Endothelial cell of umbilical vein (primary cell): ENCODE data around the gene TIMM21. TPM values are rescaled to one million over a fixed set of nuclear protein-coding genes. Genes with fewer than 3 reads are reported as not detected.

Experiments
- BruUV-seq: library from RNA; stranded (reverse); fragments of 400-500 nt; replicated peaks from 2 replicates; lab custom pipeline; 2021; lab: Mats Ljungman, UMichigan
- CTCF ChIA-PET: fragments of 300-600, 350-600 bp; sonication (Branson Sonifier 250); formaldehyde crosslinking; loops from one replicate; lab custom pipeline; 2021; ENCODE audit warnings: antibody characterized with exemption, inconsistent platforms; lab: Charles Lee
- POLR2A ChIA-PET: fragments of 300-600, 350-600 bp; sonication (Branson Sonifier 250); formaldehyde crosslinking; loops from one replicate; lab custom pipeline; 2021; ENCODE audit warnings: antibody characterized with exemption, inconsistent platforms; lab: Charles Lee
- DNase-seq: peaks from one replicate; pipeline ENCODE4 v3.0.0-alpha.2; 2011; ENCODE audit warnings: low read depth, low spot score
- FAIRE-seq: peaks from 2 replicates; lab custom pipeline; 2011; peaks lifted over from hg19 to GRCh38; lab: Jason Lieb, UNC
- H2AFZ ChIP-seq: 2 replicates; pipeline ENCODE4 v1.6.0; 2012; ENCODE audit warnings: low read depth, low read length, control low read depth, inconsistent platforms
- H3K27ac ChIP-seq: 2 replicates; pipeline ENCODE4 v1.5.1; 2011; ENCODE audit warnings: low read depth, mild to moderate bottlenecking, control low read depth, low read length, moderate library complexity; ENCODE audit not compliant: insufficient read depth
- H3K27me3 ChIP-seq, 2 experiments: 2 replicates each; pipeline versions ENCODE4 v1.6.0 to v1.6.1; 2011; ENCODE audit warnings: low read length in 2 of 2, mixed read lengths in 1 of 2; ENCODE audit not compliant: control insufficient read depth in 2 of 2, insufficient read depth in 2 of 2
- H3K36me3 ChIP-seq, 2 experiments: 2 replicates in 1 of 2; 3 replicates in 1 of 2; pipeline ENCODE4 v1.5.1; 2011; ENCODE audit warnings: low read length in 2 of 2, mild to moderate bottlenecking in 1 of 2, moderate library complexity in 1 of 2; ENCODE audit not compliant: control insufficient read depth in 2 of 2, insufficient read depth in 2 of 2; ENCODE audit errors: extremely low read depth in 1 of 2
- H3K4me1 ChIP-seq: 3 replicates; pipeline ENCODE4 v1.5.1; 2011; ENCODE audit warnings: mild to moderate bottlenecking, low read length; ENCODE audit not compliant: control insufficient read depth, insufficient read depth; ENCODE audit errors: extremely low read depth
- H3K4me2 ChIP-seq: 2 replicates; pipeline ENCODE4 v1.6.1; 2011; ENCODE audit warnings: low read length, control low read depth, mixed read lengths; ENCODE audit not compliant: insufficient read depth
- H3K4me3 ChIP-seq, 3 experiments: fragments of 200-600 bp in 1 of 3; sonication (generic), shearing (Covaris generic) in 1 of 3; replicated peaks in 1 of 3; 2 replicates each; pipeline ENCODE4 v1.5.1; 2011 to 2016; ENCODE audit warnings: control low read depth in 3 of 3, low read length in 3 of 3, mild to moderate bottlenecking in 2 of 3, inconsistent platforms in 1 of 3, low read depth in 1 of 3, moderate library complexity in 1 of 3; ENCODE audit not compliant: insufficient read depth in 1 of 3
- H3K79me2 ChIP-seq: 2 replicates; pipeline ENCODE4 v1.6.0; 2012; ENCODE audit warnings: low read length, inconsistent platforms; ENCODE audit not compliant: control insufficient read depth, insufficient read depth
- H3K9ac ChIP-seq: replicated peaks from 2 replicates; pipeline ENCODE3; 2011; ENCODE audit warnings: low read length, control low read depth; ENCODE audit not compliant: insufficient read depth; ENCODE audit errors: extremely low read depth
- H3K9me1 ChIP-seq: replicated peaks from 3 replicates; pipeline ENCODE4 v1.6.0; 2011; ENCODE audit warnings: mild to moderate bottlenecking, low read length; ENCODE audit not compliant: control insufficient read depth, insufficient read depth; ENCODE audit errors: extremely low read depth
- H3K9me3 ChIP-seq: replicated peaks from 2 replicates; pipeline ENCODE4 v1.5.1; 2012; ENCODE audit warnings: low read length, inconsistent platforms; ENCODE audit not compliant: control insufficient read depth, insufficient read depth
- H4K20me1 ChIP-seq: replicated peaks from 2 replicates; pipeline ENCODE3; 2011; ENCODE audit warnings: mild to moderate bottlenecking, low read length; ENCODE audit not compliant: control insufficient read depth, insufficient read depth; ENCODE audit errors: extremely low read depth
- EZH2 ChIP-seq: IDR thresholded peaks from 2 replicates; pipeline ENCODE4 v1.6.1; 2012; ENCODE audit warnings: borderline replicate concordance, low read depth, mild to moderate bottlenecking, moderate library complexity, low read length, inconsistent platforms; ENCODE audit not compliant: severe bottlenecking
- FOS ChIP-seq: IDR thresholded peaks from 2 replicates; pipeline ENCODE4 v1.6.1; 2011; ENCODE audit warnings: mild to moderate bottlenecking, low read length, moderate library complexity, borderline replicate concordance; ENCODE audit not compliant: insufficient read depth
- GATA2 ChIP-seq: IDR thresholded peaks from 2 replicates; pipeline ENCODE4 v1.7.0; 2011; ENCODE audit warnings: low read depth, mild to moderate bottlenecking, moderate library complexity, mixed read lengths, low read length; ENCODE audit not compliant: insufficient read length, insufficient read depth
- JUN ChIP-seq: IDR thresholded peaks from 2 replicates; pipeline ENCODE4 v1.6.1; 2011; ENCODE audit warnings: borderline replicate concordance, low read depth; ENCODE audit not compliant: insufficient read length, insufficient read depth
- MYC ChIP-seq: IDR thresholded peaks from one replicate; pipeline ENCODE4 v1.6.1; 2011; ENCODE audit warnings: mild to moderate bottlenecking, low read depth, low read length
- POLR2A ChIP-seq: IDR thresholded peaks from 2 replicates; pipeline ENCODE4 v1.6.1; 2012; ENCODE audit warnings: low read depth, mild to moderate bottlenecking, control low read depth, low read length
- POLR2AphosphoS5 ChIP-seq: IDR thresholded peaks from 2 replicates; pipeline ENCODE4 v1.6.1; 2012; ENCODE audit warnings: low read depth, mild to moderate bottlenecking, control low read depth, low read length, moderate library complexity; ENCODE audit not compliant: insufficient read depth
- dilution Hi-C: fragments of 300-500 bp; cut with MboI; formaldehyde crosslinking; loops from one replicate; pipeline ENCODE4 v1.15.0; 2019; ENCODE audit warnings: low sequenced_read_pairs; ENCODE audit not compliant: extremely low pct_ligation_motif_present
- intact Hi-C: fragments of 100-400 bp; cut with micrococcal nuclease; formaldehyde crosslinking; loops from one replicate; pipeline ENCODE4 v1.10.0; 2022
- polyA plus RNA-seq, 4 experiments: library from polyadenylated mRNA; depleted of rRNA in 3 of 4; stranded (reverse) in 3 of 4; unstranded in 1 of 4; fragments of >200 nt; gene quantifications; 2 replicates each; pipeline versions ENCODE4 v1.2.1 to v1.2.3, GENCODE V29; 2011 to 2012; ENCODE audit warnings: missing spikeins in 1 of 4
- total RNA-seq: library from RNA; stranded (reverse); gene quantifications from 2 replicates; pipeline ENCODE4 v1.2.3, GENCODE V29; 2021
- TF ChIP-seq, protein P1 (sequence below), 2 donors: IDR thresholded peaks; 1 replicate in 1 of 2; 2 replicates in 1 of 2; pipeline ENCODE4 v1.5.1; 2011; ENCODE audit warnings: low read length in 2 of 2, mild to moderate bottlenecking in 2 of 2, moderate library complexity in 2 of 2, control low read depth in 1 of 2, inconsistent platforms in 1 of 2, low read depth in 1 of 2; ENCODE audit not compliant: insufficient read depth in 1 of 2; ENCODE audit errors: extremely low read depth in 1 of 2
- TF ChIP-seq, protein P2 (sequence below): IDR thresholded peaks from 2 replicates; pipeline ENCODE4 v1.6.1; 2011; ENCODE audit not compliant: insufficient read depth, insufficient read length

TIMM21 gene
- total and polyA plus RNA-seq, 2 donors (not counting 3 experiments of a cell fraction or from before 2014, with no cell fraction given), result 22.9 to 38.9 TPM

DNA sequence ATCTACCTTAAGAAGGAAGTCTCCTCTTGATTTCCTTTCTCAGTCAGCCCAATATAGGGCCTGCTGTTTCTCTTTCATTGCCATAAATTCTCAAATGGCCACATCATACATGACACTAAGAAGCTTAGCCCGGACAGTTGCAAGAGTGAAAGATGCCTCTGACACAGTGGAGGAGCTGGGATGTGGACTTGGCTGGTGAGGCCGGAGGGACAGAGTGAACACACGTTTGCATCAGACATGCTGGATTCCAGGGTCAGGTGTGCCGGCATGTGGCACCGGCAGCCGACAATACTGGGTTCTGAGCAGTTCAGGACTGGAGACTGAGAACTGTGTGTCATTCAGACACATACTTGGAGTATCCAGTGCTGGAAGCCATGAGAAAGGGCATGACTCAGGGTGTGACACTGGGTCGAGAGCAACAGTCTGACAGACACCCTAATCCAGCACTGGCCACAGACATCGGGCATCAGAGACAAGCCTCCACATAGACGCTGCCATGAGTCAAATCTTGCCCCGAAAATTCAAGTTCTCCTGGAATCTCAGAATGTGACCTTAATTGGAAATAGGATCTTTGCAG, 31.4 kb downstream of the TIMM21 start:
- intact Hi-C loops (no loop called here), dilution Hi-C loops (no loop called here)
- FAIRE-seq, result no peak
- Histone ChIP-seq H4K20me1 (no peaks in the 10 kb centered on the region), H3K9me1 (no peaks in the 10 kb centered on the region), H2AFZ (no peak overlapping the region), H3K27me3 (peaks cover 0 to 1% of the 10 kb centered on the region in 2 experiments), H3K4me3 (no peak overlapping the region), H3K27ac (no peak overlapping the region), H3K9ac (no peak overlapping the region), H3K9me3 (no peaks in the 10 kb centered on the region), H3K4me2 (no peak overlapping the region), H3K4me1 (no peaks in the 10 kb centered on the region), H3K36me3 (no peaks in the 10 kb centered on the region), H3K79me2 (no peaks in the 10 kb centered on the region)
- ChIA-PET POLR2A (no interaction called here), CTCF (no interaction called here)
- no TSS peak for BruUV-seq
- TF ChIP-seq POLR2A, result no peak
- no peak for TF ChIP-seq FOS
- TF ChIP-seq, protein P1, sequence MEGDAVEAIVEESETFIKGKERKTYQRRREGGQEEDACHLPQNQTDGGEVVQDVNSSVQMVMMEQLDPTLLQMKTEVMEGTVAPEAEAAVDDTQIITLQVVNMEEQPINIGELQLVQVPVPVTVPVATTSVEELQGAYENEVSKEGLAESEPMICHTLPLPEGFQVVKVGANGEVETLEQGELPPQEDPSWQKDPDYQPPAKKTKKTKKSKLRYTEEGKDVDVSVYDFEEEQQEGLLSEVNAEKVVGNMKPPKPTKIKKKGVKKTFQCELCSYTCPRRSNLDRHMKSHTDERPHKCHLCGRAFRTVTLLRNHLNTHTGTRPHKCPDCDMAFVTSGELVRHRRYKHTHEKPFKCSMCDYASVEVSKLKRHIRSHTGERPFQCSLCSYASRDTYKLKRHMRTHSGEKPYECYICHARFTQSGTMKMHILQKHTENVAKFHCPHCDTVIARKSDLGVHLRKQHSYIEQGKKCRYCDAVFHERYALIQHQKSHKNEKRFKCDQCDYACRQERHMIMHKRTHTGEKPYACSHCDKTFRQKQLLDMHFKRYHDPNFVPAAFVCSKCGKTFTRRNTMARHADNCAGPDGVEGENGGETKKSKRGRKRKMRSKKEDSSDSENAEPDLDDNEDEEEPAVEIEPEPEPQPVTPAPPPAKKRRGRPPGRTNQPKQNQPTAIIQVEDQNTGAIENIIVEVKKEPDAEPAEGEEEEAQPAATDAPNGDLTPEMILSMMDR (IDR thresholded peaks at IDR 0.05; ENCODE audit: extremely low read depth in 1 of 2, insufficient read depth in 1 of 2, low read depth in 1 of 2, low read length in 2 of 2), result no peak
- no peak for TF ChIP-seq JUN
- no peak for TF ChIP-seq MYC
- no peak for TF ChIP-seq GATA2
- no peak for TF ChIP-seq EZH2
- TF ChIP-seq POLR2AphosphoS5, result no peak
- TF ChIP-seq, protein P2, sequence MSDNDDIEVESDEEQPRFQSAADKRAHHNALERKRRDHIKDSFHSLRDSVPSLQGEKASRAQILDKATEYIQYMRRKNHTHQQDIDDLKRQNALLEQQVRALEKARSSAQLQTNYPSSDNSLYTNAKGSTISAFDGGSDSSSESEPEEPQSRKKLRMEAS, result no peak
- DNase-seq, result no peak
